H1 (cell line): ENCODE data around the gene CCDC184. TPM values are rescaled to one million over a fixed set of nuclear protein-coding genes. Genes with fewer than 3 reads are reported as not detected.

Experiments
- CTCF ChIA-PET: fragments of 300-600 bp; sonication (Branson Sonifier 250); formaldehyde crosslinking; loops from one replicate; lab custom pipeline; 2021; ENCODE audit not compliant: partially characterized antibody; lab: Charles Lee
- POLR2A ChIA-PET: fragments of 300-600 bp; sonication (Branson Sonifier 250); formaldehyde crosslinking; loops from one replicate; lab custom pipeline; 2021; ENCODE audit warnings: inconsistent platforms; ENCODE audit not compliant: partially characterized antibody; lab: Charles Lee
- DNase-seq, 2 experiments: peaks; one replicate each; pipeline versions ENCODE4 v3.0.0 to v3.0.0-alpha.2; 2010 to 2022; ENCODE audit warnings: low spot score in 2 of 2, low read depth in 1 of 2, mixed read lengths in 1 of 2
- FAIRE-seq: peaks from 2 replicates; lab custom pipeline; 2011; peaks lifted over from hg19 to GRCh38; lab: Jason Lieb, UNC
- H2AFZ ChIP-seq: 2 replicates; pipeline ENCODE4 v1.8.1; 2012; ENCODE audit warnings: low read length, inconsistent platforms
- H2AK5ac ChIP-seq: 2 replicates; pipeline ENCODE4 v1.6.1; 2013; ENCODE audit warnings: low read depth, low read length
- H2BK120ac ChIP-seq: replicated peaks from 2 replicates; pipeline ENCODE3; 2013; ENCODE audit warnings: low read depth, low read length, inconsistent platforms
- H2BK12ac ChIP-seq: 2 replicates; pipeline ENCODE4 v1.6.1; 2013; ENCODE audit warnings: low read depth, low read length
- H2BK15ac ChIP-seq: 2 replicates; pipeline ENCODE4 v1.6.1; 2013; ENCODE audit warnings: low read length
- H2BK20ac ChIP-seq: 2 replicates; pipeline ENCODE4 v1.6.1; 2013; ENCODE audit warnings: low read length
- H2BK5ac ChIP-seq: 2 replicates; pipeline ENCODE4 v1.6.1; 2013; ENCODE audit warnings: low read depth, low read length
- H3K14ac ChIP-seq: 2 replicates; pipeline ENCODE4 v1.6.1; 2013; ENCODE audit warnings: inconsistent platforms; ENCODE audit not compliant: insufficient read length
- H3K18ac ChIP-seq: 2 replicates; pipeline ENCODE4 v1.6.1; 2013; ENCODE audit warnings: low read length; ENCODE audit errors: extremely low read depth
- H3K23ac ChIP-seq: 2 replicates; pipeline ENCODE4 v1.6.1; 2013; ENCODE audit warnings: inconsistent platforms; ENCODE audit not compliant: insufficient read length
- H3K23me2 ChIP-seq: 2 replicates; pipeline ENCODE4 v1.6.1; 2013; ENCODE audit warnings: low read depth, low read length
- H3K27ac ChIP-seq: 2 replicates; pipeline ENCODE4 v1.6.1; 2011; ENCODE audit warnings: low read depth, low read length, inconsistent platforms
- H3K27me3 ChIP-seq, 4 experiments: replicated peaks in 1 of 4; 1 replicate in 1 of 4; 2 replicates in 3 of 4; pipeline versions ENCODE4 v1.6.1 to v1.8.1; 2011 to 2013; ENCODE audit warnings: low read length in 3 of 4, mild to moderate bottlenecking in 3 of 4, inconsistent platforms in 2 of 4, mixed read lengths in 2 of 4, moderate library complexity in 1 of 4; ENCODE audit not compliant: control insufficient read depth in 3 of 4, insufficient read depth in 3 of 4; ENCODE audit errors: extremely low read depth in 1 of 4
- H3K36me3 ChIP-seq, 4 experiments: 2 replicates each; pipeline versions ENCODE4 v1.6.1 to v1.8.1; 2011 to 2013; ENCODE audit warnings: mild to moderate bottlenecking in 4 of 4, low read length in 3 of 4, moderate library complexity in 2 of 4, control low read depth in 1 of 4, inconsistent platforms in 1 of 4; ENCODE audit not compliant: insufficient read depth in 4 of 4, control insufficient read depth in 2 of 4
- H3K4ac ChIP-seq: replicated peaks from 2 replicates; pipeline ENCODE3; 2013; ENCODE audit warnings: low read length, low read depth, mixed read lengths, inconsistent platforms; ENCODE audit not compliant: insufficient read length
- H3K4me1 ChIP-seq, 4 experiments: replicated peaks in 1 of 4; 1 replicate in 1 of 4; 2 replicates in 3 of 4; pipeline versions ENCODE4 v1.6.1 to v1.8.1; 2011 to 2013; ENCODE audit warnings: low read length in 3 of 4, inconsistent platforms in 2 of 4, mixed read lengths in 1 of 4; ENCODE audit not compliant: insufficient read depth in 4 of 4, control insufficient read depth in 3 of 4
- H3K4me2 ChIP-seq, 2 experiments: 2 replicates each; pipeline versions ENCODE4 v1.6.1 to v1.8.1; 2011 to 2013; ENCODE audit warnings: low read depth in 2 of 2, low read length in 2 of 2, control low read depth in 1 of 2, inconsistent platforms in 1 of 2, mild to moderate bottlenecking in 1 of 2; ENCODE audit not compliant: insufficient read depth in 1 of 2
- H3K4me3 ChIP-seq, 4 experiments: fragments of 200-600, 300-600 bp in 1 of 4; sonication (generic), shearing (Covaris generic), sonication (Bioruptor Twin) in 1 of 4; 2 replicates each; pipeline versions ENCODE4 v1.5.1 to v1.8.1; 2011 to 2016; ENCODE audit warnings: low read length in 4 of 4, low read depth in 3 of 4, control low read depth in 2 of 4, inconsistent platforms in 2 of 4, mild to moderate bottlenecking in 2 of 4, mixed read lengths in 1 of 4, moderate library complexity in 1 of 4; ENCODE audit not compliant: insufficient read depth in 2 of 4; ENCODE audit errors: extremely low read depth in 1 of 4
- H3K56ac ChIP-seq: replicated peaks from 2 replicates; pipeline ENCODE3; 2013; ENCODE audit warnings: low read depth, mild to moderate bottlenecking, mixed read lengths, low read length, inconsistent platforms; ENCODE audit not compliant: insufficient read length
- H3K79me1 ChIP-seq: 2 replicates; pipeline ENCODE4 v1.6.1; 2013; ENCODE audit warnings: low read depth, low read length, control low read depth
- H3K79me2 ChIP-seq, 2 experiments: 2 replicates each; pipeline versions ENCODE4 v1.6.1 to v1.8.1; 2012 to 2013; ENCODE audit warnings: low read length in 2 of 2, mild to moderate bottlenecking in 2 of 2, inconsistent platforms in 1 of 2; ENCODE audit not compliant: insufficient read depth in 2 of 2, control insufficient read depth in 1 of 2
- H3K9ac ChIP-seq, 4 experiments: replicated peaks in 1 of 4; 1 replicate in 1 of 4; 2 replicates in 3 of 4; pipeline versions ENCODE4 v1.6.1 to v1.8.1; 2011 to 2013; ENCODE audit warnings: low read depth in 3 of 4, low read length in 3 of 4, control low read depth in 2 of 4, mild to moderate bottlenecking in 2 of 4, moderate library complexity in 2 of 4, inconsistent platforms in 1 of 4; ENCODE audit errors: extremely low read depth in 1 of 4
- H3K9me3 ChIP-seq, 2 experiments: 2 replicates each; pipeline versions ENCODE4 v1.6.1 to v1.8.1; 2012 to 2013; ENCODE audit warnings: mild to moderate bottlenecking in 2 of 2, moderate library complexity in 2 of 2, control low read depth in 1 of 2, inconsistent platforms in 1 of 2, low read depth in 1 of 2, low read length in 1 of 2, mixed read lengths in 1 of 2; ENCODE audit not compliant: insufficient read depth in 2 of 2
- H4K20me1 ChIP-seq, 2 experiments: replicated peaks in 1 of 2; 2 replicates each; pipeline versions ENCODE3 to v1.8.1; 2011 to 2013; ENCODE audit warnings: inconsistent platforms in 2 of 2, low read length in 2 of 2, mild to moderate bottlenecking in 1 of 2; ENCODE audit not compliant: insufficient read depth in 2 of 2, control insufficient read depth in 1 of 2
- H4K5ac ChIP-seq: 2 replicates; pipeline ENCODE4 v1.6.1; 2013; ENCODE audit warnings: low read length, low read depth, mixed read lengths, inconsistent platforms; ENCODE audit not compliant: insufficient read length
- H4K8ac ChIP-seq: 2 replicates; pipeline ENCODE4 v1.8.0; 2013; ENCODE audit warnings: mild to moderate bottlenecking, moderate library complexity, low read length, inconsistent platforms; ENCODE audit not compliant: insufficient read depth; ENCODE audit errors: extremely low read depth
- H4K91ac ChIP-seq: replicated peaks from 2 replicates; pipeline ENCODE3; 2013; ENCODE audit warnings: low read length, mixed read lengths, inconsistent platforms; ENCODE audit not compliant: insufficient read length
- JUN ChIP-seq: IDR thresholded peaks from 2 replicates; pipeline ENCODE4 v1.6.1; 2011; ENCODE audit warnings: low read depth, mild to moderate bottlenecking, improper control_type of control experiment, low read length
- KDM4A ChIP-seq: IDR thresholded peaks from one replicate; pipeline ENCODE4 v1.7.1; 2012; ENCODE audit warnings: low read depth, mild to moderate bottlenecking, moderate library complexity, low read length, inconsistent platforms; ENCODE audit not compliant: severe bottlenecking
- MAFK ChIP-seq: IDR thresholded peaks from 2 replicates; pipeline ENCODE4 v1.6.1; 2012; ENCODE audit warnings: low read depth, mild to moderate bottlenecking, improper control_type of control experiment, low read length
- RNF2 ChIP-seq: fragments of 200-900, 300-1000 bp; sonication (generic); IDR thresholded peaks from 2 replicates; pipeline ENCODE4 v1.7.1; 2016; ENCODE audit warnings: borderline replicate concordance, low read depth, mild to moderate bottlenecking, antibody characterized with exemption, low read length; ENCODE audit not compliant: poor library complexity, severe bottlenecking; ENCODE audit errors: missing control alignments
- SUZ12 ChIP-seq: fragments of 200-600 bp; sonication (generic); IDR thresholded peaks from 2 replicates; pipeline ENCODE4 v1.6.1; 2012; ENCODE audit warnings: mild to moderate bottlenecking, inconsistent platforms, low read length, moderate library complexity, mixed read lengths
- WGBS, 2 experiments: shearing (Covaris generic) in 1 of 2; methylation state at CpG; one replicate each; pipeline versions ENCODE4 v1.1.6 to v1.1.7; 2013 to 2015; ENCODE audit warnings: low lambda C conversion rate in 2 of 2, mixed read lengths in 2 of 2, inconsistent platforms in 1 of 2, low coverage in 1 of 2, missing lambda C conversion rate in 1 of 2; ENCODE audit not compliant: insufficient replicate concordance in 2 of 2, insufficient coverage in 1 of 2, insufficient read length in 1 of 2; ENCODE audit errors: extremely low coverage in 1 of 2, missing lambda C conversion rate in 1 of 2; 5-methylcytosine and 5-hydroxymethylcytosine counted together
- polyA plus RNA-seq, 7 experiments: library from polyadenylated mRNA; depleted of rRNA in 3 of 7; stranded (reverse) in 5 of 7; unstranded in 2 of 7; fragments of >200 nt in 5 of 7; fragments of 200-250 nt in 2 of 7; gene quantifications; 1 replicate in 5 of 7; 2 replicates in 1 of 7; 4 replicates in 1 of 7; pipeline versions ENCODE4 v1.2.1 to v1.2.3, GENCODE V29; 2011 to 2013; ENCODE audit warnings: missing spikeins in 2 of 7, mixed read lengths in 2 of 7
- total RNA-seq: library from RNA; stranded (reverse); fragmentation: NEBNext Ultra II Directional; extraction: Animal tissue kit (Norgen Biotek cat#: 25700); gene quantifications from 2 replicates; pipeline ENCODE4 v1.2.1, GENCODE V29; 2021
- TF ChIP-seq, protein P1 (sequence below): IDR thresholded peaks from 2 replicates; pipeline ENCODE4 v1.6.1; 2012; ENCODE audit warnings: inconsistent platforms
- TF ChIP-seq, protein P2 (sequence below): IDR thresholded peaks from 2 replicates; pipeline ENCODE4 v1.6.1; 2012; ENCODE audit warnings: inconsistent platforms

Gene CCDC184
- total and polyA plus RNA-seq, 2 of the 8 experiments (the other 6 are each of a cell fraction or from before 2014, with no cell fraction given): 2.2 to 3.0 TPM

DNA sequence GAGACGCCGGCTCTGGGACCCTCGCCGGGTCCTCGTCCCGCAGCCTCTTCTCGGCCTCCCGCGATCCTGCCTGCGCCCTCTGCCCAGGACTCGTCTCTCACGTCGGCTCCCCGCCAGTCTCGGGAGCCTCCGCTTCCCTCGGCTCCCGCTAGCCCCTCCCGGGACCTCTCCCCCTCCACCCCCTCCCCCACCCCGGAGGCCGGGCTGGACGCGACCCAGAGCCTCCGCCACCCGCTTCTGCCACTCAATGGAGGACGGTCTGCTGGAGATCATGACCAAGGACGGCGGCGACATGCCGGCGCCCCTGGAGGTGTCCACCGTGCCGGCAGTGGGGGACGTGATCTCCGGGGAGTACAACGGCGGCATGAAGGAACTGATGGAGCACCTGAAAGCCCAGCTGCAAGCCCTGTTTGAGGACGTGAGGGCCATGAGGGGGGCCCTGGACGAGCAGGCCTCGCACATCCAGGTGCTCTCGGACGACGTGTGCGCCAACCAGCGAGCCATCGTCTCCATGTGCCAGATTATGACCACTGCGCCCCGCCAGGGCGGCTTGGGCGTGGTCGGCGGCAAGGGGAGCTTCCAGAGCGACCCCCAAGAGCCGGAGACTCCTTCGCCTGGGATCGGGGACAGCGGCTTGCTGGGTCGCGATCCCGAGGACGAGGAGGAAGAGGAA, 568 bp downstream of the CCDC184 start:
- no peak overlapping the region for H2BK120ac ChIP-seq
- no peaks in the 10 kb centered on the region for H4K20me1 ChIP-seq
- H2AK5ac ChIP-seq: no peak overlapping the region
- ChIA-PET POLR2A (interaction anchor here (0.6 to 1.6 kb wide), 9 partner anchors 10 to 256 kb away, joined by 3 to 8 read pairs (median 3); partner anchors contain the start of gene ASB8), CTCF (interaction anchor here (1.3 to 6.5 kb wide), 5 partner anchors 13 to 434 kb away, joined by 4 to 63 read pairs (median 5); no protein-coding TSS in a partner anchor)
- no peak overlapping the region for H3K27ac ChIP-seq
- H2BK12ac ChIP-seq: peak overlapping the region; percentile 30; the same call in 1 of the 2 replicates
- H3K79me1 ChIP-seq: no peaks in the 10 kb centered on the region
- no peak overlapping the region for H3K18ac ChIP-seq
- TF ChIP-seq MAFK (no peak), JUN (no peak), SUZ12 (peak; percentile 82; the same call in 1 of the 2 replicates), KDM4A (peak; percentile 88), RNF2 (peak; percentile 63)
- TF ChIP-seq, protein P1, sequence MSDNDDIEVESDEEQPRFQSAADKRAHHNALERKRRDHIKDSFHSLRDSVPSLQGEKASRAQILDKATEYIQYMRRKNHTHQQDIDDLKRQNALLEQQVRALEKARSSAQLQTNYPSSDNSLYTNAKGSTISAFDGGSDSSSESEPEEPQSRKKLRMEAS: peak; percentile 75; the same call in 1 of the 2 replicates
- TF ChIP-seq, protein P2, sequence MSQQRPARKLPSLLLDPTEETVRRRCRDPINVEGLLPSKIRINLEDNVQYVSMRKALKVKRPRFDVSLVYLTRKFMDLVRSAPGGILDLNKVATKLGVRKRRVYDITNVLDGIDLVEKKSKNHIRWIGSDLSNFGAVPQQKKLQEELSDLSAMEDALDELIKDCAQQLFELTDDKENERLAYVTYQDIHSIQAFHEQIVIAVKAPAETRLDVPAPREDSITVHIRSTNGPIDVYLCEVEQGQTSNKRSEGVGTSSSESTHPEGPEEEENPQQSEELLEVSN: peak; percentile 72
- no peaks in the 10 kb centered on the region; a peak in 1 of 4 replicates for H3K9me3 ChIP-seq
- H3K4me3 ChIP-seq: peak overlapping the region; percentile 35 to 80 (median 72)
- H3K36me3 ChIP-seq: no peaks in the 10 kb centered on the region
- DNase-seq: peak in 1 of 2 experiments; percentile 60
- H3K27me3 ChIP-seq: peaks cover 8 to 39% (median 25%) of the 10 kb centered on the region in 4 experiments
- H2BK20ac ChIP-seq: no peak overlapping the region
- H3K4me1 ChIP-seq: peaks cover 6 to 20% (median 11%) of the 10 kb centered on the region in 4 experiments; a peak in 6 of 7 replicates
- no peak overlapping the region for H3K23ac ChIP-seq
- H2AFZ ChIP-seq: peak overlapping the region; percentile 96; the same call in 1 of the 2 replicates
- no peak overlapping the region for H4K91ac ChIP-seq
- H3K4me2 ChIP-seq: peak overlapping the region; percentile 94 to 97
- H3K4ac ChIP-seq: no peak overlapping the region
- no peak overlapping the region for H2BK5ac ChIP-seq
- H3K56ac ChIP-seq: no peak overlapping the region
- no peak overlapping the region for H3K9ac ChIP-seq
- no peaks in the 10 kb centered on the region for H3K79me2 ChIP-seq
- H4K8ac ChIP-seq: peak overlapping the region; percentile 91
- no peak overlapping the region for H3K14ac ChIP-seq
- peaks cover 14% of the 10 kb centered on the region; the same call in 1 of the 2 replicates for H3K23me2 ChIP-seq
- WGBS, 2 experiments: 5% methylated on average over 26 of the region's 61 CpGs; no CpG with 5 or more reads in 1 of the 2 experiments
- FAIRE-seq: no peak
- H2BK15ac ChIP-seq: no peak overlapping the region
- no peak overlapping the region for H4K5ac ChIP-seq
